ENCODE data around the gene PPP2R1B.

DNA sequence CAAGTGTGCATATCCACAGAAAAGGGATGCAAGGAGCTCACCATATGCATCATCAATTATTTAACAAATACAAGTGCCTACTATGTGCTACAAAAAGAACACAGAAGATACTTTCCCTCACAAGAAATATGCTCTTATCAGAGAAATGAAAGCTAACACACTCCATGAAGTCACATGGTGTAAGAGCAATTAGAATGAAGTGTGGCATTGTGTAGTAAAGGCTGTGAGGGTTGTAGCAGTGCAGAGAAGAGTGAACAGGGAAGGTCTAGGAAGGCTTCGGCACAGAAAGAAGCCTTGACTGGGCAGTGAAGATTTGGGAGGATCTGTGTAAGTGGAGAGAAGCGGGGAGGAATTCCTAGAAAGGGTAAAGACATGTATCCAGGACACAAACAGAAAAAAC, 22.5 kb downstream of the PPP2R1B start:
- TF ChIP-seq, protein P1, sequence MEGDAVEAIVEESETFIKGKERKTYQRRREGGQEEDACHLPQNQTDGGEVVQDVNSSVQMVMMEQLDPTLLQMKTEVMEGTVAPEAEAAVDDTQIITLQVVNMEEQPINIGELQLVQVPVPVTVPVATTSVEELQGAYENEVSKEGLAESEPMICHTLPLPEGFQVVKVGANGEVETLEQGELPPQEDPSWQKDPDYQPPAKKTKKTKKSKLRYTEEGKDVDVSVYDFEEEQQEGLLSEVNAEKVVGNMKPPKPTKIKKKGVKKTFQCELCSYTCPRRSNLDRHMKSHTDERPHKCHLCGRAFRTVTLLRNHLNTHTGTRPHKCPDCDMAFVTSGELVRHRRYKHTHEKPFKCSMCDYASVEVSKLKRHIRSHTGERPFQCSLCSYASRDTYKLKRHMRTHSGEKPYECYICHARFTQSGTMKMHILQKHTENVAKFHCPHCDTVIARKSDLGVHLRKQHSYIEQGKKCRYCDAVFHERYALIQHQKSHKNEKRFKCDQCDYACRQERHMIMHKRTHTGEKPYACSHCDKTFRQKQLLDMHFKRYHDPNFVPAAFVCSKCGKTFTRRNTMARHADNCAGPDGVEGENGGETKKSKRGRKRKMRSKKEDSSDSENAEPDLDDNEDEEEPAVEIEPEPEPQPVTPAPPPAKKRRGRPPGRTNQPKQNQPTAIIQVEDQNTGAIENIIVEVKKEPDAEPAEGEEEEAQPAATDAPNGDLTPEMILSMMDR (optimal IDR thresholded peaks at IDR 0.05 in 1 of 3, IDR thresholded peaks at IDR 0.05 in 1 of 3, conservative IDR thresholded peaks at IDR 0.05 in 1 of 3; ENCODE audit: extremely low read depth in 1 of 3, insufficient read depth in 2 of 3, low read length in 3 of 3) = no peak
- no peak for TF ChIP-seq EZH2 (IDR thresholded peaks at IDR 0.05; ENCODE audit: low read length)
